Embryonic facial prominence (tissue), 1 donor: ENCODE results near the gene RCSD1.

Experiments used
- DNase-seq: peaks from one replicate; pipeline ENCODE4 v3.0.0-alpha.2; 2016; ENCODE audit errors: extremely low spot score

The RCSD1 gene

GRCh38 chr1:167641786-167642500, 11.9 kb downstream of the RCSD1 start:
- no peak for DNase-seq

DNA sequence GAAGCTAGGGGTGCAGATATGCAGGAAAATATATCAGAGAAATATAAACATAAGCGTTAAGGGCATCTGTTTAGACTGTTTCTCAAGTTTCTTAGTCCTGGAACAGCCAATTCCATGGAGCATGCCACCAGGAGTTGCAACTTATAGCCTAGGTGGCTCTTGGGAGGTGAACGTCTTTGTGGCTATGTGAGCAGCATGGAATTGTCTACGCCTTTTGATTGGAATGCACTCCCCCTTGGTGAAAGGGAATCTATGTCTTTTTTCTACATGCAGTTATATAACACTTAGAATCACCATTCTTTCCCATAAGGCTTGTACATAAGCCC, 12.4 kb downstream of the RCSD1 start:
- DNase-seq: no peak

DNA sequence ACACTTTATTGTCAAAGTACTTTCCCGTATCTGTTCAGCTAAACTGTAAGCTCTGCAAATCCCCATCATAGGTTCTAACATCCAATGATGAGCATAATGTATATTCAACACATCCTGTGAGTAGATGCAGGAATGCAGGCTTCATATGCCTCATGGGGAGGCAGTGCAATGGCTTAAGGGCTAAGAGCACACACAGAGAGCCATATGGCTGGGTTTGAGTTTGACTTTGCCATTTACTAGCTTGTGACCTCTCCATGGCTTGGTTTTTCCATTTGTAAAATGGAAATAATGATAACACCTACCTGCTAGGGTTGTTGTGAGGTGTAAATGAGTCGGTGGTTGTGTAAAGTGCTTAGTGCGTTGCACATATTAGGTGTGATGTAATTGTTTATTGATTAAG, 13.4 kb downstream of the RCSD1 start:
- DNase-seq: no peak

DNA sequence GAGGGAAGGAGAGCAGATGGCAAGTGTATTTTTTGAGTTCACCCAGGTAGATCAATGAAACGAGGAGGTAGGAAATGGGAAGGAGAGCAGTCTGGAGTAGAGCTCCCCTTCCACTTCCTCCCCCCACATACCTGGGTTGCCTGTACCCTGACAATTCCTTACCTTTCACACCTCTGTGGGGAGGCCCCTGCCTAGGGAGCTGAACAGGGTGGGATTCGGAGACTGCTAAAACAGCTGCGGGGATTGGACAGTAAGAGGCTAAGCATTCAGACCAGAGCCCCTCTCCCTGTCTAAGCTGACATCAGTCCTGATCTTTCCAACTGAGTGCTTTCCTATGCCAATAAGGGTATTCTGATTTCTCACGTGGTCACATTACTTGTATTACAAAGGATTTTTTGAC, 14.5 kb downstream of the RCSD1 start:
- DNase-seq: no peak

GRCh38 chr1:167645140-167645541, 15.1 kb downstream of the RCSD1 start:
- no peak for DNase-seq

DNA sequence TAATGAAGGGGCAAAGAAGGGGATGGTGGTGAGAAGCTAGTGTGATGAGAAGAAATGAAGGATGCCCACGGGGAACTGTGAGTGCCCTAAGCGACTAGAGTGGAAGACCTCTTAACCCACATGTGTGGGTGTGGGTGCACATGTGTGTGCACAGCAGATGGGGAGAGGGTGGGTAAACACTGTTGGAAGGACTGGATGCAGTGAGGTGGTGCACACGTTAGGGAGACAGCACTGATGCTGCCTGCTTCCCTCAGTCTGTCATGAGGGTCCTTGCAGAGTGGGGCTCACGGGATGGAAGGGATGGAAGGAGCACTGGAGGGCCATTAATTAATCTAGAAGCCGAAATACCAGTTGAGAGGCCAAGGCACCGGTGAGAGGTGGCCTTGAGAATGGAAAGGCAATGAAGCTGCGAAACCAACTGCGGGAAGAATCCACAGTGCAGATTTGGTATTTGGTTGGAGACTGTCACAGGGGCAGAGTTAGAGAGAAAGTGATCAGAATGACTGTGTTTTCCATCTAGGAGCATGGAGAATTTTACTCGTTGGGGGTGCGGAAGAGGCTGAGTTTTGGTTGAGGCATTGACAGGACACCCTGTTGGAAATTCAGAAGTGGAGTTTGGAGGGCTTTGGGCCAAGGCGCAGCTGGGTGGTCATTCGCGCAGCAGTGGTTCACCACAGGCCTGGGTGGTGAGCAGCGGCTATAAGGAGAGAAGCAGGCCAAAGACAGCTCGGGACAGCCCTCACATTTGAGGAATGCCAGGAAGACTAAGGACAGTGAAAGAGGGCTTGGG, 15.8 kb downstream of the RCSD1 start:
- no peak for DNase-seq

GRCh38 chr1:167648252-167648849, 18.3 kb downstream of the RCSD1 start:
- no peak for DNase-seq

- no peak for DNase-seq
These were observed 19.1 kb downstream of the RCSD1 start for GRCh38 chr1:167648978-167649744.

DNA sequence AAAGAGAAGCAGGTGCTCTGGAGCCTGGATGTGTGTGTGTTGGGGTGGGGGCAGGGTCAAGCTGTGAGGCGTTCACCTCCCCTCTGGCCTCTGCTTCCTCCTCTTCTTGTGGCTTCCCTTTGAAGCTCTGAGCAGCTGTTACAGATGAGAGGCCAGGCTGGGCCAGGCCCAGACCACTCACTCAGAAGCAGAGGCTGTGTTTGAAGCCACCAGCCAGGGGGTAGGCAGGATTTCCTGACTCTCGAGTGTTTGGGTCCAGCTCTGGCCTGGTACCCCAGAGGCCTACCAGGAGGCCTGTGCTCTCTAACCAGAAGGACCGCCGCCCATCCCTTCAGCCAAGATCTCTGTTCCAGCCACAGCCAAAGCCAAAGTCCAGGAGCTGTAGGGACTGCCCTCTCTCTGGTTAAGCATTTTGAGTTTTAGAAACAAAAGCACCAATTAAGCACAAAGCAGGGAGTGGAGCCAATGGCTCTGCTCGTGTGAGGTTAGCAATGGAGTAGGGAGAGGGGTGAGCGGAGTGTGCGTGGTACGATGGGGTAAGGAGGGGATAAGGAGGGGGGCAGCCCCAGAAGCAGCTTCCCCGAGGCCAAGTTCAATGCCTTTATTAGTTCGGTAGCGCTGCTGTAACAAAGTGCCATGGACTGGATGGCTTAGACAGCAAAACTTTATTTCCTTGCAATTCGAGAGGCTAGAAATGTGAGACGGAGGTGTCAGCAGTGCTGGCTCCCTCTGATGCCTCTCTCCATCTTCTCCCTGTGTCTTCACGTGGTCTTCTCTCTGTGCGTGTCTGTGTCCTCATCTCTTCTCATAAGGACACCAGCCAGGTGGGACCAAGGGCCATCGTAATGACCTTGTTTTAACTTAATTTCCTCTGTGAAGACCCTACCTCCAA, 20.5 kb downstream of the RCSD1 start:
- DNase-seq: no peak

DNA sequence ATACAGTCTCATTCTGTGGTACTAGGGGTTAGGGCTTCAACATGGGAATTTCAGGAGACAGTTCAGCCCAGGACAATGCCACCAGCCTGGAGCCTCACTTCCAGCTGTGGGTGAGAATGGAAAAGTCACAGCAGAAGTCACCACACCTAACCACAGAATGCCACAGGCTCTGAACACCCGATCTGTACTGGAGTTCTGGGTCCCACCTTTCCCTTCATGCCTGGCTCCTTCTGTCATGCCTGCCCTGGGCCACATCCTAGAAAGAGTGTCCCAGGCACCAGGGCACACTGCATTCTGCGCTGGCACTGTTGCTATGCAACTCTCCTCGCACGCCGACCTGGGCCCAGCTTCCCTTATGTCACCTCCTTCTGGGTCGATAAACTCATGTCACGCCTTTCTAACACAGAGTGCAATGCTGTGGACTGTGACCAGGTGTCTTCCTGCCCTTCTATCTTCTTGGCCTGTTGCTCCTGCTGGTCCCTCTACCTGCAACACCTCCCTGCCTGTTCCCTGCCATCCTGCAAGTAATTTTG, 21.2 kb downstream of the RCSD1 start:
- no peak for DNase-seq

GRCh38 chr1:167654975-167655575, 25.0 kb downstream of the RCSD1 start:
- no peak for DNase-seq

DNA sequence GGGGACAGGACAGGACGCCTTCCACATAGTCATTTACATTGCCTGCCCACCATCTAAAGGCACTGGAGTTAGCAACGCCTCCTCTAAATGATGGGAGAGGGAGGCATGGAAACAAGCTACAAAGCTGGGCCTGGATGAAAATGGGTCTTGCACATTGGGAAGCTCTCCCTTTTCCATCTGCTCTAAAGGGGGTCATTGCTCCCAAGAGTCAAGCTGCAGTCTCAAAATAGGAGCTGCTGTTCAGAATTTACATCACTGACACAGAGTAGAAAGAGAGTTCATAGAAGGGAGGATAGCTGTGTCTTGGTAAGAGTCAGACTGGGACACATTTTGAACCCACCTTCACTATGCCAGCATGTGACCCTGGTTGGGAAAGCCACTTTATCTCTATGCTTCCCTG, 26.6 kb downstream of the RCSD1 start:
- DNase-seq: no peak

DNA sequence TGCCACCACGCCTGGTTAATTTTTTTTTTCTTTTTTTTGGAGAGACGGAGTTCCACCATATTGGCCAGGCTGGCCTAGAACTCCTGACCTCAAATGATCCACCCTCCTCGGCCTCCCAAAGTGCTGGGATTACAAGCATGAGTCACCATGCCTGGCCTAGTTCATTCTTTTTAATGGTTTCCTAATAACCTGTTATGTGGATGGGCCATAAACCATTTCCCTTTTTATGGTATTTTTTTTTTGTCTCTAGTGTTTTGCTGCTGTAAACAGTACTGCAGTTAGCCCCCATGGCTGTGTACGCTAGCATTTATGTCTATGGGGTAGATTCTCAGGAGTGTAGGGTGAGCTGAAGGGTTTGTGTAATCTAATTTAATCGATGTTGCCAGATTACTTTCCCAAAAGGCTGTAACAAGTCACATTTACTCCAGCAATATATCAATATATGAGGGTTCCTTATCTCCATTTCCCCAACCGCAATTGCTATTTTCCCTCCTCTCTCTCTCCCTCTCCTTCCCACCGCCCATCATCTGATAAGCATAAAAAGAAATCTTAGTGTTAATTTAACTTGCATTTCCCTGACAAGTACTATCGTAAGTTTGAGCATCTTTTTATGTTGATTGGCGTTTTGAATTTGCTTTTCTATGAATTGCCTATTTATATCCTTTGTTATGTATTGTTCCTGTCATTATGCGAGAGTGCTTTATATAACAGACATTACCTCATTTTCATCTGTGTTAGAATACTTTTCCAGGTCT, 28.7 kb downstream of the RCSD1 start:
- DNase-seq: no peak

- DNase-seq: no peak
These were observed 29.4 kb downstream of the RCSD1 start for GRCh38 chr1:167659450-167659849.

- no peak for DNase-seq
These were observed 29.8 kb downstream of the RCSD1 start for GRCh38 chr1:167659881-167660280.

DNA sequence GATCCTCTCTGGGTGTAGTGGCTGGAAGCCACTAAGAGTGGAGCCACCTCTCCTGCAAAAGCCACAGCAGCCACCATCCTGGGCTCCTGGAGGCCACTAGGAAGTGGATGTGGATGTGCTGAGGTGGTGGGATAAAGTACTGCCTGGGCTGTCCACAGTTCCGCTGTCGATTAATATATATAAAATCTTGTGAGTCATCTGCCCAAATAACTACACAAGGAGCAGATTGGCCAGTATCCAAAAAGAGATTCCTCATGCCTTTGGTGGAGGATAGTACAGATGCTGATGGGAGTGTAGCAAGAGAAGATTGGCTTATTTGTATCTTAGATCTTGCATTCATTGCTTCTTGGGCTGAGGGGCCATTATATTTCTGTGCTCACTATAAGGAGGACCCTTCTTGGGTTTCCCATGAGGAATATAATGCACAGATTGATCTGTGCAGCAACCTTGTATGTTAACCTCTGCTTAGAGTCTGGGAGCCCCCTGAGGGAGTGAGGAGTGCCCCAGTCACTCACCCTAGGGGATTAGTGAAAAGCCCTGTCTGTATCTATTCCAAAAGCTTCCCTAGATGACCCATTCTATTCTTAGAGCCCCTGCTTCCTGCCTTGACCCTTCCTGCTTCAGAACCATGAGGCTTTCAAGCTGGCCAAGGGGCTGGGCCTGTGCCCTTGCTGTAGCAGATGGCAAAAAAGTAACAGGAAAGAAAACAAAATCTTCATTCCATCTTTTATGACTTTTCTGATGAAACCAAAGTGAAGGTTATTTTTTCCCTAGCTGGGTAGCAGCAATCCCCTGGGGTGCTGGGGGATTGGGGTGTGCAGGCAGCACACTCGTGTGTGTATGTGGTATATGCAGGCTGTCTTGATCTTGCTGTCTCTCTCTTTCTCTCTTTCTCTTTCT, 31.7 kb downstream of the RCSD1 start:
- DNase-seq: no peak

DNA sequence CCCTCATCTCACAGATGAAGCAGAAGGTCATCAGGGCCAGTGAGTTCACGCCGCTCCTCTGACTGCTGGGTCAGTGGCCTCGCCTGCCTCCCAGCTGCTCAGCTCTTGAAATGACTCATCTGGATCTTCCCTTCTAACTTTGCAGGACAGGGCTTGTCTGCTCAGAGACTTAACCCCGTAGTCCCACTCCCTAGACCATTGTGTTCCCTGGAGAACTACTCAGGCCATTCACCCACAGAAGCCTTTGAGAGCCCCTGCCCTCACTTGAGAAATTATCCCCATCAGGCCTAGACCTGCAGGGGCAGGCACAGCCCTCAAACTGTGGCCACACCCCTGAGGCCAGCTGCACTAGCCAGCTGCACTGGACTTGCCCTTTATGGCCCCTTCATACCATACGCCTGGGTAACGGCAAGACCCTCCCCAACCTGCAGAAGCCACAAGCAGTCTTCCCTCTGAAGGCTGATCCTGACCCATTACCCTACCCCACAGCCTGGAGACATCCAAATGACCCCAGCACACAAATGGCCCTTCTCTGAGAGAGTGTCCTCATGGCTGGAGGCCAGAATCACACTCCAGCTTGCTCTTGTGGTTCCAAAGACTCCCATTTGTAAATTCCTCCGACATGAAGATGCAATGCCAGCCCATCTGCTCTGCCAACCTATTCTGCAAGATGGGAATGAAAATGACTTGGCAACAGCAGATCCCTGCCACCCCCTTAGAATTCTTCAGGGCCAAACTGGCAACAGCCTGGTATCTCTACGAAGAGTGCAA, 33.2 kb downstream of the RCSD1 start:
- no peak for DNase-seq

DNA sequence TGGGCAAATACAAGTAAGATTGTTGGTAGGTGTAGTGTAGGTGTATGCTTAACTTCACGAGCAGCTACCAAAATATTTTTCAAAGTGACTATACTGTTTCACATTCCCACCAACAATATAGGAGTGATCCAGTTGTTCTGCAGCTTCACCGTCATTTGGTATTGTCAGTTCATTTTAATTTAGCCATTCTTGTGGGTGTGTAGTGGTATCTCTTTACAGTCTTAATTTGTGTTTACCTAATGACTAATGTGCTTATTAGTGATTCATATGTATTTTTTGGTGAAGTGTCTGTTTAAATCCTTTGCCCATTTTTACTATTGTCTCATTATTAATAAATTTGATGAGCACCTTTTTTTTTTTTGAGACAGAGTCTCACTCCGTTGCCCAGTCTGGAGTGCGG, 35.4 kb downstream of the RCSD1 start:
- DNase-seq: no peak
